HepG2 (cell line): Measurements from ENCODE around the gene BDH2. TPM values are rescaled to one million over a fixed set of nuclear protein-coding genes. Genes with fewer than 3 reads are reported as not detected.

Experiments
- CHCHD3 ChIP-seq: sonication (generic); formaldehyde crosslinking; IDR thresholded peaks from 2 replicates; pipeline ENCODE4 v1.8.0; 2022; ENCODE audit warnings: mild to moderate bottlenecking, missing genetic modification reagents, moderate library complexity
- GABPB1 ChIP-seq: IDR thresholded peaks from 2 replicates; pipeline ENCODE4 v1.6.1; 2016; ENCODE audit warnings: mild to moderate bottlenecking, missing genetic modification reagents, moderate library complexity, missing compliant biosample characterization
- NFE2L1 ChIP-seq: sonication (generic); formaldehyde crosslinking; IDR thresholded peaks from 2 replicates; pipeline ENCODE4 v1.4.0; 2020; ENCODE audit warnings: missing genetic modification reagents, mild to moderate bottlenecking, borderline replicate concordance
- RFX1 ChIP-seq: fragments of 450-650 bp; IDR thresholded peaks from 2 replicates; pipeline ENCODE4 v1.6.1; 2017
- SNAI1 ChIP-seq: sonication (generic); formaldehyde crosslinking; IDR thresholded peaks from 2 replicates; pipeline ENCODE4 v1.5.0; 2020; ENCODE audit warnings: mild to moderate bottlenecking, missing genetic modification reagents, borderline replicate concordance
- SP4 ChIP-seq: sonication (generic); formaldehyde crosslinking; IDR thresholded peaks from 2 replicates; pipeline ENCODE4 v1.8.1; 2023; ENCODE audit warnings: mild to moderate bottlenecking, missing genetic modification reagents
- SRSF1 ChIP-seq: fragments of 200-400 bp; formaldehyde crosslinking; optimal IDR thresholded peaks from 2 replicates; pipeline ENCODE3; 2017; ENCODE audit warnings: mild to moderate bottlenecking, low read depth, low read length, moderate library complexity
- SRY ChIP-seq: sonication (generic); formaldehyde crosslinking; IDR thresholded peaks from 2 replicates; pipeline ENCODE4 v1.8.0; 2022; ENCODE audit warnings: mild to moderate bottlenecking, missing genetic modification reagents
- ZBTB38 ChIP-seq: sonication (generic); formaldehyde crosslinking; IDR thresholded peaks from 2 replicates; pipeline ENCODE4 v1.5.1; 2020; ENCODE audit warnings: mild to moderate bottlenecking, missing genetic modification reagents
- ZBTB42 ChIP-seq: sonication (generic); formaldehyde crosslinking; IDR thresholded peaks from 2 replicates; pipeline ENCODE4 v1.5.0; 2020; ENCODE audit warnings: mild to moderate bottlenecking, missing genetic modification reagents
- ZFP82 ChIP-seq: sonication (generic); formaldehyde crosslinking; IDR thresholded peaks from 2 replicates; pipeline ENCODE4 v1.5.1; 2020; ENCODE audit warnings: mild to moderate bottlenecking, missing genetic modification reagents, borderline replicate concordance
- ZNF138 ChIP-seq: sonication (generic); formaldehyde crosslinking; IDR thresholded peaks from 2 replicates; pipeline ENCODE4 v1.5.0; 2020; ENCODE audit warnings: mild to moderate bottlenecking, low read depth, missing genetic modification reagents
- ZNF510 ChIP-seq: sonication (generic); formaldehyde crosslinking; IDR thresholded peaks from 2 replicates; pipeline ENCODE4 v1.4.0; 2020; ENCODE audit warnings: low read depth, mild to moderate bottlenecking, missing genetic modification reagents
- ZNF557 ChIP-seq: sonication (generic); formaldehyde crosslinking; IDR thresholded peaks from 2 replicates; pipeline ENCODE4 v1.4.0; 2020; ENCODE audit warnings: missing genetic modification reagents
- ZNF709 ChIP-seq: sonication (generic); formaldehyde crosslinking; IDR thresholded peaks from 2 replicates; pipeline ENCODE4 v1.5.0; 2020; ENCODE audit warnings: mild to moderate bottlenecking, missing genetic modification reagents
- polyA plus RNA-seq, 8 experiments: library from polyadenylated mRNA; depleted of rRNA in 3 of 8; stranded (reverse) in 7 of 8; unstranded in 1 of 8; fragments of >200 nt; fragmentation: Illumina TruSeq in 4 of 8; extraction: Trizol in 4 of 8; gene quantifications; 2 replicates each; pipeline versions ENCODE4 v1.2.1 to v1.2.3, GENCODE V29; 2011 to 2016; ENCODE audit warnings: low read depth in 4 of 8, missing spikeins in 1 of 8, mixed read lengths in 1 of 8; ENCODE audit not compliant: insufficient read depth in 1 of 8
- total RNA-seq, 5 experiments: library from RNA; depleted of rRNA; stranded (reverse); fragments of >200 nt; fragmentation: Illumina TruSeq; extraction: Trizol; gene quantifications; 2 replicates each; pipeline ENCODE4 v1.2.3, GENCODE V29; 2016; ENCODE audit warnings: low read depth in 1 of 5
- TF ChIP-seq, protein P1 (sequence below): IDR thresholded peaks from 2 replicates; pipeline ENCODE4 v1.6.1; 2016; ENCODE audit warnings: low read depth, missing genetic modification reagents, missing compliant biosample characterization
- TF ChIP-seq, protein P2 (sequence below): sonication (generic); formaldehyde crosslinking; IDR thresholded peaks from 2 replicates; pipeline ENCODE4 v1.5.0; 2020; ENCODE audit warnings: mild to moderate bottlenecking, missing genetic modification reagents
- TF ChIP-seq, protein P3 (sequence below): sonication (generic); formaldehyde crosslinking; conservative IDR thresholded peaks from 2 replicates; pipeline ENCODE4 v1.4.0; 2020; ENCODE audit warnings: missing genetic modification reagents

Gene BDH2
- total and polyA plus RNA-seq, 2 of the 13 experiments (the other 11 are each of a cell fraction or from before 2014, with no cell fraction given) = 34.8 to 46.2 TPM

DNA sequence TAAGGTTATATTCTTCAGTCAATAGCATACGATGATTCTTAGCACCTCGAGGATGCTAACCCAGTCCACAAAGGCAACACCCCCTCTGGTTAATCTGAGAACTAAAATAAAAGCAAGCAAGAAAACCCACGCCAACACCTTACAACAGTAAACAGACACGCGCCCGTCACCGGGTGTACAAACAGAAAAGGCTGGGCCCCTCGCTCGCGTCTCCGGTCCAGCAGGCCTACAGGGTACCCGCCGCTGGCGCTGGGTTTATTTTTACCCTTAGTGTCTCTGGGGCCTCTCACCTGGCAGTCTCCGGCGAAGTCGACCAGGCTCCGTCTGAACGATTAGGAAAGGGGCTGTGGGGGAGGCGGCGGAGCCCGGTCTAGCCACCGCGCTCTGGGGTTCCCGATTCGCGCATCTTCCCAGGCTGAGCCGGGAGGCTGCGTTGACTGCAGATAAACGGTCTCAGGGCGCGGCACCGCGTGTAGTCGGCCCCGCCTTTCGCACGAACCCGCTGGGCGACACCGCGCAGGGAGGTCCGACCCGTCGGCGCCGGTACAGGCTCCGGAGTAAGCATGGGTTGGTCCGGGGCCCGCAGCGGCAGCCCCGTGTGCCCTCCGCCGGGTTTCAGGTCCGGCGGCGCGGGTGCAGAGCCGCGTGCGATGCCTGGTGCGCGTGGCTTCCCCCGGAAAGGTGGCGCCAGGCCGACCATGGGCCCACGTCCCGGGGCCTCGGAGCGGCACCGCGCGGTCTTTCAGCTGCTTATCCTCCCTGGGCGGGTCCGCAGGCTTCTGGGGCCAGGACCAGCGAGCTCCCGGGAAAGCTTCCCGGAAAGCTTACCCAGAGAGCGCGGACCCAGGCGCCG, 23.5 kb downstream of the BDH2 start (continued):
- TF ChIP-seq, protein P1, sequence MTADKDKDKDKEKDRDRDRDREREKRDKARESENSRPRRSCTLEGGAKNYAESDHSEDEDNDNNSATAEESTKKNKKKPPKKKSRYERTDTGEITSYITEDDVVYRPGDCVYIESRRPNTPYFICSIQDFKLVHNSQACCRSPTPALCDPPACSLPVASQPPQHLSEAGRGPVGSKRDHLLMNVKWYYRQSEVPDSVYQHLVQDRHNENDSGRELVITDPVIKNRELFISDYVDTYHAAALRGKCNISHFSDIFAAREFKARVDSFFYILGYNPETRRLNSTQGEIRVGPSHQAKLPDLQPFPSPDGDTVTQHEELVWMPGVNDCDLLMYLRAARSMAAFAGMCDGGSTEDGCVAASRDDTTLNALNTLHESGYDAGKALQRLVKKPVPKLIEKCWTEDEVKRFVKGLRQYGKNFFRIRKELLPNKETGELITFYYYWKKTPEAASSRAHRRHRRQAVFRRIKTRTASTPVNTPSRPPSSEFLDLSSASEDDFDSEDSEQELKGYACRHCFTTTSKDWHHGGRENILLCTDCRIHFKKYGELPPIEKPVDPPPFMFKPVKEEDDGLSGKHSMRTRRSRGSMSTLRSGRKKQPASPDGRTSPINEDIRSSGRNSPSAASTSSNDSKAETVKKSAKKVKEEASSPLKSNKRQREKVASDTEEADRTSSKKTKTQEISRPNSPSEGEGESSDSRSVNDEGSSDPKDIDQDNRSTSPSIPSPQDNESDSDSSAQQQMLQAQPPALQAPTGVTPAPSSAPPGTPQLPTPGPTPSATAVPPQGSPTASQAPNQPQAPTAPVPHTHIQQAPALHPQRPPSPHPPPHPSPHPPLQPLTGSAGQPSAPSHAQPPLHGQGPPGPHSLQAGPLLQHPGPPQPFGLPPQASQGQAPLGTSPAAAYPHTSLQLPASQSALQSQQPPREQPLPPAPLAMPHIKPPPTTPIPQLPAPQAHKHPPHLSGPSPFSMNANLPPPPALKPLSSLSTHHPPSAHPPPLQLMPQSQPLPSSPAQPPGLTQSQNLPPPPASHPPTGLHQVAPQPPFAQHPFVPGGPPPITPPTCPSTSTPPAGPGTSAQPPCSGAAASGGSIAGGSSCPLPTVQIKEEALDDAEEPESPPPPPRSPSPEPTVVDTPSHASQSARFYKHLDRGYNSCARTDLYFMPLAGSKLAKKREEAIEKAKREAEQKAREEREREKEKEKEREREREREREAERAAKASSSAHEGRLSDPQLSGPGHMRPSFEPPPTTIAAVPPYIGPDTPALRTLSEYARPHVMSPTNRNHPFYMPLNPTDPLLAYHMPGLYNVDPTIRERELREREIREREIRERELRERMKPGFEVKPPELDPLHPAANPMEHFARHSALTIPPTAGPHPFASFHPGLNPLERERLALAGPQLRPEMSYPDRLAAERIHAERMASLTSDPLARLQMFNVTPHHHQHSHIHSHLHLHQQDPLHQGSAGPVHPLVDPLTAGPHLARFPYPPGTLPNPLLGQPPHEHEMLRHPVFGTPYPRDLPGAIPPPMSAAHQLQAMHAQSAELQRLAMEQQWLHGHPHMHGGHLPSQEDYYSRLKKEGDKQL = 0 out of 2 replicates have a peak, but pooled peaks have one; percentile 19
- TF ChIP-seq ZFP82 (peak; percentile 88), SRY (CRISPR knock-in tag) (peak; percentile 91), ZNF138 (peak; percentile 79; the same call in 1 of the 2 replicates), NFE2L1 (CRISPR knock-in tag) (0 out of 2 replicates have a peak, but pooled peaks have one; percentile 29), SP4 (CRISPR knock-in tag) (no peak), ZNF510 (CRISPR knock-in tag) (no peak), GABPB1 (CRISPR knock-in tag) (peak; percentile 74; the same call in 1 of the 2 replicates), ZBTB38 (CRISPR knock-in tag) (no peak; the same call in 1 of the 2 replicates), ZBTB42 (CRISPR knock-in tag) (0 out of 2 replicates have a peak, but pooled peaks have one; percentile 23), SNAI1 (CRISPR knock-in tag) (no peak), ZNF709 (CRISPR knock-in tag) (peak; percentile 82; the same call in 1 of the 2 replicates), SRSF1 (no peak), ZNF557 (CRISPR knock-in tag) (no peak), RFX1 (no peak), CHCHD3 (CRISPR knock-in tag) (0 out of 2 replicates have a peak, but pooled peaks have one; percentile 20)
- TF ChIP-seq, protein P2, sequence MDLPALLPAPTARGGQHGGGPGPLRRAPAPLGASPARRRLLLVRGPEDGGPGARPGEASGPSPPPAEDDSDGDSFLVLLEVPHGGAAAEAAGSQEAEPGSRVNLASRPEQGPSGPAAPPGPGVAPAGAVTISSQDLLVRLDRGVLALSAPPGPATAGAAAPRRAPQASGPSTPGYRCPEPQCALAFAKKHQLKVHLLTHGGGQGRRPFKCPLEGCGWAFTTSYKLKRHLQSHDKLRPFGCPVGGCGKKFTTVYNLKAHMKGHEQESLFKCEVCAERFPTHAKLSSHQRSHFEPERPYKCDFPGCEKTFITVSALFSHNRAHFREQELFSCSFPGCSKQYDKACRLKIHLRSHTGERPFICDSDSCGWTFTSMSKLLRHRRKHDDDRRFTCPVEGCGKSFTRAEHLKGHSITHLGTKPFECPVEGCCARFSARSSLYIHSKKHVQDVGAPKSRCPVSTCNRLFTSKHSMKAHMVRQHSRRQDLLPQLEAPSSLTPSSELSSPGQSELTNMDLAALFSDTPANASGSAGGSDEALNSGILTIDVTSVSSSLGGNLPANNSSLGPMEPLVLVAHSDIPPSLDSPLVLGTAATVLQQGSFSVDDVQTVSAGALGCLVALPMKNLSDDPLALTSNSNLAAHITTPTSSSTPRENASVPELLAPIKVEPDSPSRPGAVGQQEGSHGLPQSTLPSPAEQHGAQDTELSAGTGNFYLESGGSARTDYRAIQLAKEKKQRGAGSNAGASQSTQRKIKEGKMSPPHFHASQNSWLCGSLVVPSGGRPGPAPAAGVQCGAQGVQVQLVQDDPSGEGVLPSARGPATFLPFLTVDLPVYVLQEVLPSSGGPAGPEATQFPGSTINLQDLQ (CRISPR knock-in tag) = peak; percentile 66; the same call in 1 of the 2 replicates
- TF ChIP-seq, protein P3, sequence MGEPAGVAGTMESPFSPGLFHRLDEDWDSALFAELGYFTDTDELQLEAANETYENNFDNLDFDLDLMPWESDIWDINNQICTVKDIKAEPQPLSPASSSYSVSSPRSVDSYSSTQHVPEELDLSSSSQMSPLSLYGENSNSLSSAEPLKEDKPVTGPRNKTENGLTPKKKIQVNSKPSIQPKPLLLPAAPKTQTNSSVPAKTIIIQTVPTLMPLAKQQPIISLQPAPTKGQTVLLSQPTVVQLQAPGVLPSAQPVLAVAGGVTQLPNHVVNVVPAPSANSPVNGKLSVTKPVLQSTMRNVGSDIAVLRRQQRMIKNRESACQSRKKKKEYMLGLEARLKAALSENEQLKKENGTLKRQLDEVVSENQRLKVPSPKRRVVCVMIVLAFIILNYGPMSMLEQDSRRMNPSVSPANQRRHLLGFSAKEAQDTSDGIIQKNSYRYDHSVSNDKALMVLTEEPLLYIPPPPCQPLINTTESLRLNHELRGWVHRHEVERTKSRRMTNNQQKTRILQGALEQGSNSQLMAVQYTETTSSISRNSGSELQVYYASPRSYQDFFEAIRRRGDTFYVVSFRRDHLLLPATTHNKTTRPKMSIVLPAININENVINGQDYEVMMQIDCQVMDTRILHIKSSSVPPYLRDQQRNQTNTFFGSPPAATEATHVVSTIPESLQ (CRISPR knock-in tag) = no peak
